ENCODE results near the gene PRDM5. TPM values are rescaled to one million over a fixed set of nuclear protein-coding genes. Genes with fewer than 3 reads are reported as not detected.

Gene PRDM5
- total and polyA plus RNA-seq, 9 of the 15 experiments (the other 6 are each of a cell fraction or from before 2014, with no cell fraction given) = not detected

DNA sequence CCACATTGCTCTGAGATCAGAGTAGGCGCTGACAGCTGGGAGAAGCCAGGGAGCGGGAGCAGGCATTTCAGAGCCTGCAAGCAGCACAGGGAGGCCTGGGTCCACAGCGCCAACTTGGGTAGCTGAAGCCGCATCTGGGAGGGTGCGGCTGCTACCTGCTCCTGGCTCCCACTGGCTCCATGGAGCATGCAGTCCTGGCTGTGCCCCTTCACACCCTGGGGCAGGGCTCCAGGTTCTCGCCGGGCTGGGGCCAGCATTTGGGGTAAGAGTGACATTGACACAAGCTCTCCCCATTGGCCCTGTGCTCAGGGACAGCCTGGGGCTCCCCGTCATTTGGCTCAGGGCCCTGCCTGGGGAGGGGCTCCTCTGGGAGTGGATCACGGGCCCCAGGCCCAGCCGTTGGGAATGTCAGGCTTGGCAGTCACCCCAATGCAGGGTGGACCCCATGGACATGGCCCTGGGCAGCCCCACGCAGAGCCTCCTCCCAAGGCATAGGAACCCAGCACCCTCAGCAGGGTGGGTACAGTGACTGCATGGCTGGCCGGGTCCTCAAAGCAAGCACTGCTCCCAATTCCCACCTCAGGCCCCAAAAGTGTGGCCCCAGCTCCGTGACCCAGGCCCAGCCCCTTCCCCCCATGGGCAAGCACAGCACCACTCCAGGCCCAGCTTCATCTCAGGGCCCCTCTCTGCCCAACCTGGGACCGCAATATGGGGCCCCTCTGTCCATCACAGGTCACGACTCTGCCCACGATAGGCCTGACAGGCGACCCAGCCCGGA, 82.4 kb downstream of the PRDM5 start:
- no peaks in the 10 kb centered on the region for H3K27me3 ChIP-seq (ENCODE audit: control insufficient read depth in 2 of 2, insufficient read depth in 2 of 2, low read length in 2 of 2)
- H3K36me3 ChIP-seq (ENCODE audit: control insufficient read depth, insufficient read depth, low read length) = no peaks in the 10 kb centered on the region
- no peaks in the 10 kb centered on the region for H3K9me1 ChIP-seq (ENCODE audit: control insufficient read depth, insufficient read depth, low read length)
- no peak overlapping the region for H3K9ac ChIP-seq (ENCODE audit: insufficient read depth in 1 of 2, low read depth in 2 of 2, low read length in 2 of 2)
- no peak for ATAC-seq
- in situ Hi-C loops (cut with MboI) (no loop called here), intact Hi-C loops (cut with micrococcal nuclease) (no loop called here)
- ChIA-PET POLR2A (no interaction called here), CTCF (ENCODE audit: low intra/inter-chr PET ratio) (no interaction called here)
- no peak overlapping the region for H2AFZ ChIP-seq (ENCODE audit: low read depth, low read length)
- FAIRE-seq = no peak
- no peak overlapping the region for H3K27ac ChIP-seq (ENCODE audit: extremely low read depth, low read depth, low read length)
- no peaks in the 10 kb centered on the region for H4K20me1 ChIP-seq (replicated peaks; ENCODE audit: control insufficient read depth, insufficient read depth, low read length)
- BruUV-seq (replicated peaks) = no TSS peak
- H3K79me2 ChIP-seq (ENCODE audit: control insufficient read depth, insufficient read depth, low read length) = no peaks in the 10 kb centered on the region
- no peaks in the 10 kb centered on the region for H3K9me3 ChIP-seq (replicated peaks; ENCODE audit: control insufficient read depth, insufficient read depth, low read depth, low read length)
- H3K4me1 ChIP-seq (replicated peaks in 1 of 2; ENCODE audit: control insufficient read depth in 2 of 2, insufficient read depth in 2 of 2, low read length in 2 of 2) = no peaks in the 10 kb centered on the region
- no peak overlapping the region for H3K4me3 ChIP-seq
- DNase-seq (ENCODE audit: extremely low read depth in 1 of 4, low spot score in 3 of 4) = no peak
- TF ChIP-seq JUNB (CRISPR knock-in tag; conservative IDR thresholded peaks at IDR 0.05) = no peak
- 0% methylated on average over 14 of the region's 18 CpGs for WGBS (ENCODE audit: insufficient coverage, low coverage, missing lambda C conversion rate)
- H3K4me2 ChIP-seq (ENCODE audit: insufficient read depth, low read length) = no peak overlapping the region

DNA sequence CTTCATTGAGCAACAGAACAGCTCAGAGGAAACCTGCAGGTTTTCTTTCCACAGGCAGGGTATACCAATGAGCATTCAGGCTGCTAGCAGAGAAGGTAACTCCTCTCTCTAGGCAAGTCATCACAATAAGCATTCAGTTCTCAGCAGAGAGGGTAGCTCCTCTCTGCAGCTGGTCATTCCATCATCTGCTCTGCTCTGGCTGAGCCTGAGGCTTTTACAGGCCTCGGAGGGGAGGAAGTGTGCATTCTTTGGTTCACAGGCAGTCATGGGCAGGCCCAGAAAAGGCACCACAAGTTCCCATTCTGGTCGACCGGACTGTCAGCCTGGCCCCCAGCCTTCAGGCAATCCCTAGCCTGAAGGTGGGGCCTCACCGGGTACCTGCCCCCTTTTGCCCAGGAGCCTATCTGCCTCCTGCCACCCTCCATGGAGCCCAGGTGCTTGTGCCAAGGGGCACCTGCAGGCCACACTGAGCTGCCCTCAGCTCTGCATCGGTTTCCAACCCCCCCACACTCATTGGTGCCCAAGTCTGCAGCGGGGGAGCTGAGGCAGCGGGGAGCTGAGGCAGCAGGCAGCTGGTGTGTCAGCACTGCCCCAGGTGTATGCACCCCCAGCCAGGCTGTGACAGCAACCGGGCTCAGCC, 83.1 kb downstream of the PRDM5 start:
- Histone ChIP-seq H3K36me3 (ENCODE audit: control insufficient read depth, insufficient read depth, low read length) (no peaks in the 10 kb centered on the region), H3K9me1 (ENCODE audit: control insufficient read depth, insufficient read depth, low read length) (no peaks in the 10 kb centered on the region), H3K4me1 (replicated peaks in 1 of 2; ENCODE audit: control insufficient read depth in 2 of 2, insufficient read depth in 2 of 2, low read length in 2 of 2) (no peaks in the 10 kb centered on the region), H3K27ac (ENCODE audit: extremely low read depth, low read depth, low read length) (no peak overlapping the region), H3K4me2 (ENCODE audit: insufficient read depth, low read length) (no peak overlapping the region), H3K9ac (ENCODE audit: insufficient read depth in 1 of 2, low read depth in 2 of 2, low read length in 2 of 2) (no peak overlapping the region), H3K79me2 (ENCODE audit: control insufficient read depth, insufficient read depth, low read length) (no peaks in the 10 kb centered on the region), H3K4me3 (no peak overlapping the region), H3K9me3 (replicated peaks; ENCODE audit: control insufficient read depth, insufficient read depth, low read depth, low read length) (no peaks in the 10 kb centered on the region), H3K27me3 (ENCODE audit: control insufficient read depth in 2 of 2, insufficient read depth in 2 of 2, low read length in 2 of 2) (no peaks in the 10 kb centered on the region), H2AFZ (ENCODE audit: low read depth, low read length) (no peak overlapping the region), H4K20me1 (replicated peaks; ENCODE audit: control insufficient read depth, insufficient read depth, low read length) (no peaks in the 10 kb centered on the region)
- CTCF ChIA-PET (ENCODE audit: low intra/inter-chr PET ratio) = no interaction called here
- POLR2A ChIA-PET = no interaction called here
- ATAC-seq (no peak), FAIRE-seq (no peak), DNase-seq (ENCODE audit: extremely low read depth in 1 of 4, low spot score in 3 of 4) (no peak)
- in situ Hi-C loops (cut with MboI) (no loop called here), intact Hi-C loops (cut with micrococcal nuclease) (no loop called here)
- WGBS (ENCODE audit: insufficient coverage, low coverage, missing lambda C conversion rate) = under 1% methylated on average over 8 of the region's 8 CpGs
- BruUV-seq (replicated peaks) = no TSS peak
- TF ChIP-seq SMAD1 (IDR thresholded peaks at IDR 0.05; ENCODE audit: low read depth, low read length, partially characterized antibody) = no peak
- TF ChIP-seq FOSL1 (tag; conservative IDR thresholded peaks at IDR 0.05) = no peak
- TF ChIP-seq BHLHE40 (IDR thresholded peaks at IDR 0.05; ENCODE audit: low read length) = no peak
- TF ChIP-seq NFRKB (IDR thresholded peaks at IDR 0.05; ENCODE audit: low read depth) = no peak
- no peak for TF ChIP-seq BACH1 (tag; IDR thresholded peaks at IDR 0.05)
